Upper lobe of left lung (tissue), 6 donors: ENCODE data around the gene CTBP2. TPM values are rescaled to one million over a fixed set of nuclear protein-coding genes. Genes with fewer than 3 reads are reported as not detected.

Experiments
- ATAC-seq, 2 donors: fragments of 200-7000 bp; cut with Tn5 transposase; one replicate each; pipeline ENCODE4 v1.9.1; 2022; ENCODE audit warnings: mild to moderate bottlenecking in 2 of 2, moderate library complexity in 2 of 2; ENCODE audit not compliant: low FRiP score in 2 of 2
- DNase-seq, 2 donors: peaks; one replicate each; pipeline ENCODE4 v3.0.0-alpha.2; 2019 to 2020
- H3K27ac ChIP-seq, 4 donors: fragments of 200-600 bp; sonication (generic); one replicate each; pipeline ENCODE4 v1.5.1; 2016 to 2019
- H3K27me3 ChIP-seq, 4 donors: fragments of 200-600 bp; sonication (generic); one replicate each; pipeline ENCODE4 v1.5.1; 2017 to 2019
- H3K36me3 ChIP-seq, 4 donors: fragments of 200-600 bp; sonication (generic); one replicate each; pipeline ENCODE4 v1.5.1; 2016 to 2019
- H3K4me1 ChIP-seq, 4 donors: fragments of 200-600 bp; sonication (generic); one replicate each; pipeline ENCODE4 v1.5.1; 2018 to 2019
- H3K4me3 ChIP-seq, 4 donors: fragments of 200-600 bp; sonication (generic); one replicate each; pipeline ENCODE4 v1.5.1; 2017 to 2019; ENCODE audit warnings: mild to moderate bottlenecking in 2 of 4, moderate library complexity in 1 of 4
- H3K9me3 ChIP-seq, 4 donors: fragments of 200-600 bp; sonication (generic); one replicate each; pipeline ENCODE4 v1.5.1; 2018 to 2019
- EP300 ChIP-seq, 4 donors: sonication (generic); formaldehyde crosslinking; IDR thresholded peaks; one replicate each; pipeline ENCODE4 v1.5.1; 2017; ENCODE audit warnings: antibody characterized with exemption in 4 of 4, control low read depth in 2 of 4
- POLR2A ChIP-seq, 4 donors: fragments of 450-650 bp; IDR thresholded peaks; one replicate each; pipeline ENCODE4 v1.5.1; 2016 to 2017; ENCODE audit warnings: antibody characterized with exemption in 4 of 4, mild to moderate bottlenecking in 2 of 4
- POLR2AphosphoS5 ChIP-seq, 2 donors: sonication (generic); formaldehyde crosslinking; IDR thresholded peaks; one replicate each; pipeline ENCODE4 v1.5.1; 2017; ENCODE audit warnings: antibody characterized with exemption in 2 of 2
- WGBS, 2 donors: methylation state at CpG; one replicate each; pipeline ENCODE4 v1.1.5; 2017 to 2018; 5-methylcytosine and 5-hydroxymethylcytosine counted together
- total RNA-seq, 6 donors: library from RNA; depleted of rRNA in 4 of 6; stranded (reverse); fragments of >200 nt in 4 of 6; gene quantifications; one replicate each; pipeline versions ENCODE4 v1.1.0 to v1.2.1, GENCODE V29; 2016 to 2021
- TF ChIP-seq, protein P1 (sequence below), 6 experiments: fragments of 450-650 bp in 4 of 6; fragments of 200-600 bp in 2 of 6; sonication (generic) in 2 of 6; IDR thresholded peaks; one replicate each; pipeline ENCODE4 v1.5.1; 2016 to 2019; ENCODE audit warnings: antibody characterized with exemption in 6 of 6
- donor health status: DM: no; HTN: no; CAD: no; lungs with moderate emphysema.
- donor health status: DM: no; HTN: yes; CAD: no; lungs with severe emphysema.

CTBP2 gene
- total RNA-seq, 6 donors from 2014 or later = 47.1 to 82.5 (median 59.7) TPM

DNA sequence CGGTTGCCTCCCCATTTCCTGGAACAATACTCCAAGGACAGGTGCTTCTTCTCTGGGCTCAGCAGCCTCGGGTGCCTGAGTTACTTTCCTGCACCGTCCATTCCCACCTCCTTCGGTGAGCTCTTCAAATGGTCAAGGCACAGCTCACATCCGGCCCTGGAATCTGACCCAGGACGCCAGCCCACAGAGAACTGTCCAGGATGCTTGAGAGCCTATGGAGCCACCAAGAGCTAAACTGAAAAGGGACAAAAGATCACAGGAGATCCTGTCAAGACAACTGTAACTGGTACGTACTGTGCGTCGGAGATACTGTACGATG, 72.5 kb downstream of the CTBP2 start:
- no peak overlapping the region for H3K4me3 ChIP-seq
- no peak for TF ChIP-seq POLR2A (IDR thresholded peaks at IDR 0.05)
- WGBS, 2 donors = 83 to 87% methylated on average over 9 to 10 of the region's 10 CpGs
- DNase-seq (no peak), ATAC-seq (no peak)
- H3K27ac ChIP-seq = no peak overlapping the region
- no peaks in the 10 kb centered on the region for H3K27me3 ChIP-seq
- no peaks in the 10 kb centered on the region for H3K9me3 ChIP-seq
- peaks cover 18 to 58% (median 43%) of the 10 kb centered on the region in 4 donors for H3K4me1 ChIP-seq
- peaks cover 0 to 22% (median 9%) of the 10 kb centered on the region in 4 donors for H3K36me3 ChIP-seq

DNA sequence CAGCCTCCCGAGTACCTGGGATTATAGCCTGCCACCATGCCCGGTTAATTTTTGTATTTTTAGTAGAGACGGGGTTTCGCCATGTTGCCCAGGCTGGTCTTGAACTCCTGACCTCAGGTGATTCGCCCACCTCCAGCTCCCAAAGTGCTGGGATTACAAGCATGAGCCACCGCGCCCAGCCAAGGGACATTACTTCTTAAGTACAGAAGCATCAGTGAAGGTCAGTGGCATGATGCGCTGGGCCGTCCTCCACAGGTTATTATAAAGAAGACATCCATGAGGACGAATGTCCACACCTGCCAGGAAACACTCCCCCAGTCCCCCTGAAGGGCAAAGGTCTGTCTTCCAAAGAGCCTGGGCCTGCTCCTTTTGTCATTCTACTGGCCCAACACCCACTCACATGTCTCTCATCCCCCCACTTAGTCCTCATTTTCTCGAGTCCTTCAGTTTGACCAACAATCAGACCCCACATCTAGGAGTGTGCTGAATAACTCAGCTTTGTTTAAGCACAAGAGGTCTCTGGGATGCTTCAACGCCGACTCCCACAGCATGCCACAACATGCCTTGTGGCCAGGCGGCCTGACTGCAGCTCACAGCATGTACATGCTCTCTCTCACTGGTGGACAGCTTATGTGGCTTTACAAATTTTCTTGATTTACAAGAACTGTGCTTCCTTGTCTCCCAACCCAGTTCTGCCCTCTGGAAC, 73.0 kb downstream of the CTBP2 start:
- H3K4me3 ChIP-seq = no peak overlapping the region

DNA sequence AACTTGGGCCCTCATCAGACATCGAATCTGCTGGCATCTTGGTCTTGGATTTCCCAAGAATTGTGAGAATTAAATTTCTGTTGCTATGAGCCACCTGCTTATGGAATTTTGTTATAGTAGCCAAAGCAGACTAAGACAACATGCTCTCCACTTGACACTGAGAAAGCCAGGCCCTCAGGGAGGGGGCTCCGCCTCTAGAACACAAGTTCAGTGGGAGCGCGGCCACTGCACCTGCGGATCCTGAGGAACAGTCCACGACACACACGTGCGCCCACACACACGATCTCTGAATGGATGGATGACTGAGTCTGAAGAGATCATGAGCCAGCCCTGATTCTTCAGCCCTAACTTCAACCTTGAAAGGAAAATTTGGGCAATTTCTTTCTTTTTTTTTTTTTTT, 73.7 kb downstream of the CTBP2 start:
- WGBS, 2 donors = 94 to 95% methylated on average over 9 of the region's 9 CpGs
- H3K4me3 ChIP-seq = no peak overlapping the region
- H3K27me3 ChIP-seq = no peaks in the 10 kb centered on the region
- no peaks in the 10 kb centered on the region for H3K9me3 ChIP-seq
- no peak for ATAC-seq
- H3K27ac ChIP-seq = no peak overlapping the region
- H3K36me3 ChIP-seq = peaks cover 0 to 22% (median 11%) of the 10 kb centered on the region in 4 donors
- no peak for DNase-seq
- H3K4me1 ChIP-seq = peaks cover 16 to 51% (median 38%) of the 10 kb centered on the region in 4 donors
- no peak for TF ChIP-seq POLR2AphosphoS5 (IDR thresholded peaks at IDR 0.05)
- TF ChIP-seq POLR2A (IDR thresholded peaks at IDR 0.05) = no peak

More for the DNA sequence above, 73.0 kb downstream of the CTBP2 start:
- DNase-seq (no peak), ATAC-seq (no peak)
- no peak for TF ChIP-seq EP300 (IDR thresholded peaks at IDR 0.05)
- TF ChIP-seq, protein P1, sequence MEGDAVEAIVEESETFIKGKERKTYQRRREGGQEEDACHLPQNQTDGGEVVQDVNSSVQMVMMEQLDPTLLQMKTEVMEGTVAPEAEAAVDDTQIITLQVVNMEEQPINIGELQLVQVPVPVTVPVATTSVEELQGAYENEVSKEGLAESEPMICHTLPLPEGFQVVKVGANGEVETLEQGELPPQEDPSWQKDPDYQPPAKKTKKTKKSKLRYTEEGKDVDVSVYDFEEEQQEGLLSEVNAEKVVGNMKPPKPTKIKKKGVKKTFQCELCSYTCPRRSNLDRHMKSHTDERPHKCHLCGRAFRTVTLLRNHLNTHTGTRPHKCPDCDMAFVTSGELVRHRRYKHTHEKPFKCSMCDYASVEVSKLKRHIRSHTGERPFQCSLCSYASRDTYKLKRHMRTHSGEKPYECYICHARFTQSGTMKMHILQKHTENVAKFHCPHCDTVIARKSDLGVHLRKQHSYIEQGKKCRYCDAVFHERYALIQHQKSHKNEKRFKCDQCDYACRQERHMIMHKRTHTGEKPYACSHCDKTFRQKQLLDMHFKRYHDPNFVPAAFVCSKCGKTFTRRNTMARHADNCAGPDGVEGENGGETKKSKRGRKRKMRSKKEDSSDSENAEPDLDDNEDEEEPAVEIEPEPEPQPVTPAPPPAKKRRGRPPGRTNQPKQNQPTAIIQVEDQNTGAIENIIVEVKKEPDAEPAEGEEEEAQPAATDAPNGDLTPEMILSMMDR (IDR thresholded peaks at IDR 0.05) = no peak
- no peak for TF ChIP-seq POLR2A (IDR thresholded peaks at IDR 0.05)
- TF ChIP-seq POLR2AphosphoS5 (IDR thresholded peaks at IDR 0.05) = no peak
- H3K9me3 ChIP-seq = no peaks in the 10 kb centered on the region
- H3K4me1 ChIP-seq = peaks cover 13 to 52% (median 37%) of the 10 kb centered on the region in 4 donors
- peaks cover 0 to 22% (median 9%) of the 10 kb centered on the region in 4 donors for H3K36me3 ChIP-seq
- no peak overlapping the region for H3K27ac ChIP-seq
- 94% methylated on average over 13 to 14 of the region's 14 CpGs for WGBS, 2 donors
- H3K27me3 ChIP-seq = no peaks in the 10 kb centered on the region

DNA sequence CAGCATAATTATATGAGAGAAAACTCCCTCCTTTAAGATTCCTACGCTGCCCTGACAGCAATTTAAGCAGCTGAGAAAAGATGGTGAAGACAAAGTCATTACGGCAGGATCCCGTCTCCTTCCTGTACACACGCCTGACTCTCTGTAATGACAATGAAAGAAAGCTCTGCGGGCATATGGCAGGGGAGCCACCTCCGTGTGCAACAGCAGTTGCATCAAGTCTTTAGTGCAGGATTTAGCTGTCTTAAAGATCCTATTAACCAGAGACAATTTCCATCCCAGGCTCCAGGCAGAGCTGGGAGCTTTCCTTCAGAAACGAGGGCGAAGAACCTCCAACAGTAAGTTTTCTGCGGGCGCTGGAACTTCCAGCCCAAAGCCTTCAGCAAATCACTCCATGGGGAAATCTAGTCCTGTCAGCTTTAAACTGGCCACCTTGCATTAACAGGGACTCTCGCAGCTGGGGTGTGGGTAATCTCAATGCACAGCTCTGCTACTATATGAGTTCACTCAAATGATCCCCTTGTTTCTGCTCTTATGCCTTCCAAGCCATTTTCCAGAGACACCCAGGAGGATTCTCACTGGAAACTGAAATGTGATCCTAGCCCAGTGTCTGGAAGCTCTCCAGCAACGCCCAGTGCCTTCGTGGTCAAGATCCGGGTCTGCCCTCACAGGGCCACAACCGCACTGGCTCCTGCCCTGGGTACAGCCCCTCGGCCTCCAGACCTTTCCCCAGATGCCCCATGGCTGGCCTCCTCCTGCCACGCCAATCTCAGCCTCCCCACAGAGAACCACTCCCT, 74.9 kb downstream of the CTBP2 start:
- Histone ChIP-seq H3K27ac (peak overlapping the region in 3 of 4 donors; percentile 35 to 53 (median 46)), H3K4me3 (no peak overlapping the region), H3K9me3 (no peaks in the 10 kb centered on the region), H3K4me1 (peaks cover 16 to 47% (median 42%) of the 10 kb centered on the region in 4 donors), H3K36me3 (peaks cover 0 to 22% (median 11%) of the 10 kb centered on the region in 4 donors), H3K27me3 (no peaks in the 10 kb centered on the region)
- no peak for DNase-seq
- no peak for TF ChIP-seq POLR2A (IDR thresholded peaks at IDR 0.05)
- TF ChIP-seq, protein P1 (IDR thresholded peaks at IDR 0.05) = no peak
- TF ChIP-seq EP300 (IDR thresholded peaks at IDR 0.05) = no peak
- no peak for TF ChIP-seq POLR2AphosphoS5 (IDR thresholded peaks at IDR 0.05)
- 82 to 85% methylated on average over 14 to 17 of the region's 17 CpGs for WGBS, 2 donors
- peak in 1 of 2 donors; percentile 13 for ATAC-seq

DNA sequence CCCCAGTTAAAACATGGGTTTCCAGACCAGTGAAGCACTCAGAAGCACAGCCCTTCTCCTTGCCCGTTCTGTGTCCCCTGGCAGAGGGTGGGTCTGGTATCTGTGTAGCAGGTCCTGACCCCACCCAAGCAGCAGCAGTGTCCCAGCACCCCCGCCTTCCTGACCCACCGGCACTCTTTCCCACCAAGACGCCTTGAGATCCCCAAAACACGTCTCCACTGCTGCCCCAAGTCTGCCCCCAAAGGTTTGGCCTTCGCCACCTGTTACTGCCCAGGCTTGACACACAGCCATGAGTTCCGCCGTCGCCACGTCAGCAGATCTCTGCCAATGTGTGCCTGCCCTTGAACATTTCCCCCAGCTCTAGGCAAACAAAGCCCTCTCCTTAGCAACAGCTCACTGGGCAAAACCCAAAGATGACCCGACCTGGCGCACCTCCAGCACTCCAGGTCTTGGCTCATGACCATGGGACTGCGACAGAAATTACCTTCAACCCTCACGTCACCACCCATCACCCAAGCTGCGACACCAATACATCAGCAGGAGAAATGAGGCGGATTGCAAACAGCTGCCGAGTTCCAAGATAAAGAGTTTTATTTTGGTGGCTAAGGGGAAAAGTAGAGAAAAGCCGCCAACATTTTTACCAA, 75.6 kb downstream of the CTBP2 start:
- H3K4me3 ChIP-seq = no peak overlapping the region
- no peaks in the 10 kb centered on the region for H3K27me3 ChIP-seq
- ATAC-seq = peak; percentile 15 to 43
- peaks cover 0 to 26% (median 11%) of the 10 kb centered on the region in 4 donors for H3K36me3 ChIP-seq
- WGBS, 2 donors = 76 to 81% methylated on average over 18 of the region's 18 CpGs
- H3K9me3 ChIP-seq = no peaks in the 10 kb centered on the region
- H3K4me1 ChIP-seq = peaks cover 16 to 45% (median 40%) of the 10 kb centered on the region in 4 donors
- no peak for TF ChIP-seq POLR2AphosphoS5 (IDR thresholded peaks at IDR 0.05)
- no peak for TF ChIP-seq EP300 (IDR thresholded peaks at IDR 0.05)
- TF ChIP-seq, protein P1 (IDR thresholded peaks at IDR 0.05) = no peak
- TF ChIP-seq POLR2A (IDR thresholded peaks at IDR 0.05) = no peak
- DNase-seq = no peak
- H3K27ac ChIP-seq = peak overlapping the region in 3 of 4 donors; percentile 52 to 66 (median 53)
